ENCODE data around the gene ZSCAN22. TPM values are rescaled to one million over a fixed set of nuclear protein-coding genes. Genes with fewer than 3 reads are reported as not detected.

ZSCAN22 gene
- total RNA-seq, 1 donor from 2014 or later = 1.3 TPM

- no peak overlapping the region for H3K4me3 ChIP-seq (ENCODE audit: low read depth, low read length)
- DNase-seq (ENCODE audit: low read depth) = no peak
- no peak for TF ChIP-seq CTCF (conservative IDR thresholded peaks at IDR 0.05; ENCODE audit: low read depth, low read length)
These were observed 9.2 kb upstream of the ZSCAN22 start for GRCh38 chr19:58317476-58318072.

DNA sequence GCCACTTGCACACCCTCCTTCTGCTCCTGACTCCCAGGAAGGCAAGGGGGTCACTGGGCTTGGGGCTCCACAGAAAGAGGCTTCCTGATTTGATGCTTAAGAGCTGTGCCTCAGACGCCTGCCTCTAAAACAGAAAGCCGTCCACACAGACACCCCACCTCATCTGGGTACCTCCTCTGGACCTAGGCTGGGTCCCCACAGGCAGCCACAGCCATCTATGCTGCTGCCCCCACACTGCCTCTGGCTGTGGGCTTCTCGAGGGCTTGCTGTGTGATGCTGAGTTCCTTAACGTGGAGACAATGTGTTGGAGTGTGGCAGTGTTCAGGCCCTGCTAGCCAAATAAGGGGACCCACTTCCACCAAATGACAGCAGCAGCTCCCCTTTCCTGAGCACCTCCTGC, 8.5 kb upstream of the ZSCAN22 start:
- H3K4me3 ChIP-seq (ENCODE audit: low read depth, low read length) = no peak overlapping the region
- DNase-seq (ENCODE audit: low read depth) = no peak
- no peak for TF ChIP-seq CTCF (conservative IDR thresholded peaks at IDR 0.05; ENCODE audit: low read depth, low read length)

DNA sequence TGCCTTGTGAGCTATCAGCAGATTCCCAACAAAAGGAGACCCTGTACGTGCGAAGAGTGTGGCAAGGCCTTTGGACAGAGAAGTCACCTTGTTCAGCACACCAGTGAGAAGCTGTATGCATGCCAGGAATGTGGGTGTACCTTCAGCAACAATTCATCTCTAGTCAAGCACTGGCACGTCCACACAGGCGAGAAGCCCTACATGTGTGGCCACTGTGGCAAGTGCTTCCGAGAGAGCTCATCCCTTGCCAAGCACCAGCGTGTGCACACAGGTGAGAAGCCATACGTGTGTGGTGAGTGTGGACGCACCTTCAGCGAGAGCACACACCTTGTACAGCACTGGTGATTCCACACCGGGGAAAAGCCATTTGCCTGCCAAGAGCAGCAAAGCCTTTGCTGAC, 7.6 kb upstream of the ZSCAN22 start:
- H3K4me3 ChIP-seq (ENCODE audit: low read depth, low read length) = no peak overlapping the region

GRCh38 chr19:58325311-58326022, 1.3 kb upstream of the ZSCAN22 start:
- no peak for TF ChIP-seq CTCF (conservative IDR thresholded peaks at IDR 0.05; ENCODE audit: low read depth, low read length)
- H3K4me3 ChIP-seq (ENCODE audit: low read depth, low read length) = peak overlapping the region; percentile 93
- DNase-seq (ENCODE audit: low read depth) = no peak

More for the DNA sequence above, 7.6 kb upstream of the ZSCAN22 start:
- no peak for DNase-seq (ENCODE audit: low read depth)
- no peak for TF ChIP-seq CTCF (conservative IDR thresholded peaks at IDR 0.05; ENCODE audit: low read depth, low read length)

DNA sequence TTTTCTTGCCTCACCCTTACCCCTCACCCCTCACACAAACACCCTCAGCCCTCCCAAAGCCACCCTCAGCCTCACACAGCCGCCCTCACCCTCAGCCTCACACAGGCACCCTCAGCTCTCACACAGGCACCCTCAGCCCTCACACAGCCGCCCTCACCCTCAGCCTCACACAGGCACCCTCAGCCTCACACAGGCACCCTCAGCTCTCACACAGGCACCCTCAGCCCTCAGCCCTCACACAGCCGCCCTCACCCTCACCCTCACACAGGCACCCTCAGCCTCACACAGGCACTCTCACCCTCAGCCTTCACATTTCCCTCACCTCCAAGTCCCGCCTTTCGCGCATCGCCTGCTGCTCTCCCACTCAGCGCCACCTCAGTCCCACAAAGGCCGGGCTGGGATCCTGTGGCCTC, 287 bp upstream of the ZSCAN22 start:
- peak overlapping the region; percentile 93 for H3K4me3 ChIP-seq (ENCODE audit: low read depth, low read length)
- TF ChIP-seq CTCF (conservative IDR thresholded peaks at IDR 0.05; ENCODE audit: low read depth, low read length) = no peak
- no peak for DNase-seq (ENCODE audit: low read depth)

DNA sequence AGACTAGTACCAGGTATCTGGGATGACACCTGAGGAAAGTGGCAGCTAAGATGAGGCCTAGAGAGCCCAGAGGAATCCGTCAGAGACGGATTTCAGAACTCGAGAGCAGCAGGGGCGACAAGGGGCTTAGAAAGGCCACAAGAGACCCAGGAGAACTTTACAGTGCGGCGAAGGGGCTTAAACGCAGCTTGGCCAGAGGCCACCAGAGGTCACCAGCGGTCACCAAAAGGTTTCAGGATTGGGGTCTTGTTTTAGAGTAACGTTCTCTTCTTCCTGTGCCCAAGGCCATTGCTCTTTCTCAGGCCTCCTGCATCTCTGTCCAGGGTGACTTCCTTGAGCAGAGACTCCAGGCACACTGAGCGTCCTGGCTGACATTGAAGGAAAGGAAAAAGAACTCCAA, 2.2 kb downstream of the ZSCAN22 start:
- no peak for DNase-seq (ENCODE audit: low read depth)
- no peak for TF ChIP-seq CTCF (conservative IDR thresholded peaks at IDR 0.05; ENCODE audit: low read depth, low read length)
- no peak overlapping the region for H3K4me3 ChIP-seq (ENCODE audit: low read depth, low read length)

DNA sequence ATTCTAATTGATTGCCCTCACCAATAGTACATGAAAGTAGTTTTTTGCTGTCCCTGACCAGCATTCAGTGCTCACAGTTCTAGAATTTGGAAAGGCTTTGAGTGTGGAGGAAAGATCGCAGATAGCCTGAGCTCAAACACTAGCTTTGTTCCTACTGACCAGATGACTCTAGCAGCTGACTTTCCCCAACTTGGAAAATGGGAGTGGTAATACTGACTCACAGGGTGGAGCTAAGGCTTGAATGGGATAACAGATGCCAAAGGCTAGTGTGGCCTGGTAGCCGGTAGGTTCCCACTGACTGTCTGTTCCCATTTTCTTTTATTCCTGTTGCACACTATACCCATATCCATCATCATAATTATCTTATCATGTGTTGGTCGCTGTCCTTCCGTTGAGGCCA, 3.7 kb downstream of the ZSCAN22 start:
- no peak overlapping the region for H3K4me3 ChIP-seq (ENCODE audit: low read depth, low read length)
- TF ChIP-seq CTCF (conservative IDR thresholded peaks at IDR 0.05; ENCODE audit: low read depth, low read length) = no peak
- peak; percentile 30 for DNase-seq (ENCODE audit: low read depth)
